ENCODE measurements around the gene MUC22.
"Not testable (repeated sequence)": the region's sequence is repeated elsewhere in the genome, so short reads cannot be mapped to it uniquely, and the experiment has no call there.

Gene MUC22

DNA sequence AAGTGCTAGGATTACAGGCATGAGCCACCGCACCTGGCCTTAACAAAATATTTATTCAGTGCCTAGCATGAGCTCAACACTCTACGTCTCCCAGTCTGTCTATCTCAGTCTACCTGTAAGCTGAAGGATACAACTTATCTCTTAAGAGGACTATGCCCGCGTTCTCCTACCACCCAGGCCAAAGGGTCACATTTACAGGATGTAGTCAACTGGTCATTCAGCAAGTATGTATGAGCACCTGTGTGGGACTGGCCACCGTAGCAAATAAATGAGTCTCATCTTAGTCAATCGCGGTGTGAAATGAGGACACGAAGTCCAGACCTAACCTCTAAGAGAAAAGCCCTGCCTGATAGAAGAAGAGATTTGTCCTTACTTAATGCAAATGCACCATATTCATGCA lies 49.9 kb downstream of the MUC22 start:
- Histone ChIP-seq H3K9me2 (ENCODE audit: low read depth, low read length) (no peaks in the 10 kb centered on the region), H3K79me2 (ENCODE audit: insufficient read depth, low read length) (no peaks in the 10 kb centered on the region), H3K27me3 (ENCODE audit: insufficient read depth, low read length) (no peaks in the 10 kb centered on the region), H3F3A (ENCODE audit: insufficient read depth, low read length) (no peaks in the 10 kb centered on the region), H3K4me1 (ENCODE audit: insufficient read depth, low read length, severe bottlenecking) (no peaks in the 10 kb centered on the region), H3K4me3 (ENCODE audit: low read depth, low read length, poor library complexity, severe bottlenecking) (no peak overlapping the region), H3K36me3 (ENCODE audit: insufficient read depth, low read length) (no peaks in the 10 kb centered on the region), H3K4me2 (ENCODE audit: low read length) (no peak overlapping the region), H3K27ac (ENCODE audit: low read depth, low read length, poor library complexity, severe bottlenecking) (no peak overlapping the region), H3K9ac (ENCODE audit: low read length) (no peak overlapping the region), H3K9me3 (ENCODE audit: low read length) (no peaks in the 10 kb centered on the region), H4K20me1 (ENCODE audit: insufficient read depth, low read length) (no peaks in the 10 kb centered on the region), H2AFZ (ENCODE audit: low read length) (no peak overlapping the region)
- no peak for TF ChIP-seq EZH2 (IDR thresholded peaks at IDR 0.05; ENCODE audit: borderline replicate concordance, low read length)
- TF ChIP-seq, protein P1, sequence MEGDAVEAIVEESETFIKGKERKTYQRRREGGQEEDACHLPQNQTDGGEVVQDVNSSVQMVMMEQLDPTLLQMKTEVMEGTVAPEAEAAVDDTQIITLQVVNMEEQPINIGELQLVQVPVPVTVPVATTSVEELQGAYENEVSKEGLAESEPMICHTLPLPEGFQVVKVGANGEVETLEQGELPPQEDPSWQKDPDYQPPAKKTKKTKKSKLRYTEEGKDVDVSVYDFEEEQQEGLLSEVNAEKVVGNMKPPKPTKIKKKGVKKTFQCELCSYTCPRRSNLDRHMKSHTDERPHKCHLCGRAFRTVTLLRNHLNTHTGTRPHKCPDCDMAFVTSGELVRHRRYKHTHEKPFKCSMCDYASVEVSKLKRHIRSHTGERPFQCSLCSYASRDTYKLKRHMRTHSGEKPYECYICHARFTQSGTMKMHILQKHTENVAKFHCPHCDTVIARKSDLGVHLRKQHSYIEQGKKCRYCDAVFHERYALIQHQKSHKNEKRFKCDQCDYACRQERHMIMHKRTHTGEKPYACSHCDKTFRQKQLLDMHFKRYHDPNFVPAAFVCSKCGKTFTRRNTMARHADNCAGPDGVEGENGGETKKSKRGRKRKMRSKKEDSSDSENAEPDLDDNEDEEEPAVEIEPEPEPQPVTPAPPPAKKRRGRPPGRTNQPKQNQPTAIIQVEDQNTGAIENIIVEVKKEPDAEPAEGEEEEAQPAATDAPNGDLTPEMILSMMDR (IDR thresholded peaks at IDR 0.05; ENCODE audit: low read length) = no peak

DNA sequence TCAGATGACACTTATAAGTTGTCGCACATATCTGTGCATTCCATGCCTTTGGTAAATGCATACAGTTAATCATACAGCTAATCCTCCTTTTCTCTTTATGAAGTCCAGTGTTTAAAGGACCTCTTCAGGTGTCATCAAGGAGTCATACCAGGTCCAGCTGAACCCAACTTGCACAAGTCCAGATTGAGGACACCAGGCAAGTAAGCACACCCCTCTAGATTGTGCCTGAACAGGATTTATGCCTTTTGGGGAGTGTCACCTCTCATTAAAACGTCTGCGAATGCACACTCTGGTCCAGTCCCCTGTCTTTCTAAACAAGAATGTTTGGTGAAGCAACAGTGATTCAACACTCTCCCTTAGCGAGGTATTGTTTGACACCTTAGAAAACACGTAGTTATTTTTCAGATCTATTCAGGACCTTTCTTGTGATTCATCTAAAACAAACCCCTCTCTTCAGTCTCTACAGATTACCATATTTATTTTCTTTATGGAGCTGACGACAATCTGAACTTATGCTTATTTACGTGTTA lies 53.7 kb downstream of the MUC22 start:
- no peak overlapping the region for H2AFZ ChIP-seq (ENCODE audit: low read length)
- H3K27ac ChIP-seq (ENCODE audit: low read depth, low read length, poor library complexity, severe bottlenecking) = no peak overlapping the region
- 0 out of 2 replicates have a peak, but pooled peaks cover 4% of the 10 kb centered on the region for H3K27me3 ChIP-seq (ENCODE audit: insufficient read depth, low read length)
- H3F3A ChIP-seq (ENCODE audit: insufficient read depth, low read length) = no peaks in the 10 kb centered on the region
- no peaks in the 10 kb centered on the region for H3K36me3 ChIP-seq (ENCODE audit: insufficient read depth, low read length)
- H3K4me3 ChIP-seq (ENCODE audit: low read depth, low read length, poor library complexity, severe bottlenecking) = no peak overlapping the region
- no peaks in the 10 kb centered on the region for H3K9me2 ChIP-seq (ENCODE audit: low read depth, low read length)
- no peak overlapping the region for H3K4me2 ChIP-seq (ENCODE audit: low read length)
- H3K4me1 ChIP-seq (ENCODE audit: insufficient read depth, low read length, severe bottlenecking) = no peaks in the 10 kb centered on the region
- no peak for TF ChIP-seq EZH2 (IDR thresholded peaks at IDR 0.05; ENCODE audit: borderline replicate concordance, low read length)
- TF ChIP-seq, protein P1 (IDR thresholded peaks at IDR 0.05; ENCODE audit: low read length) = no peak
- H3K79me2 ChIP-seq (ENCODE audit: insufficient read depth, low read length) = no peaks in the 10 kb centered on the region
- H4K20me1 ChIP-seq (ENCODE audit: insufficient read depth, low read length) = no peaks in the 10 kb centered on the region
- H3K9ac ChIP-seq (ENCODE audit: low read length) = no peak overlapping the region
- no peaks in the 10 kb centered on the region for H3K9me3 ChIP-seq (ENCODE audit: low read length)

DNA sequence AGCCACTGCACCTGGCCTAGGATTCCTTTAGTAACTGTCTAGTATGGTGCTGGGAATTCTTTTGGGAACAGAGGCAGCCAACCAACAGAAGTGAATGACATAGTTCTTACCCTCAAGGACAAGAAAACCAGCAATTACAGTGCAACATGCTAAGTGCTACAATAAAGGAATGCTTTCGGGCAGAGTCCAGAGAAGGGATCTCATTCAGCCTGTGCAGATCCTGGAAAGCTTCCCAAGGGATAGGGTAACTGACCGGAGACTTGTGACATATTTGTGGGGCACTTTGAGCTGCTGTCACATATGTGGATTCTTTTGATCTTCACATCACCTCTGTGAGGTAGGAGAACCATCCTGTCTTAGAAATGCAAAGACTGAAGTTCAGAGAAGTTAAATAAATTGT lies 55.3 kb downstream of the MUC22 start:
- Histone ChIP-seq H3K79me2 (ENCODE audit: insufficient read depth, low read length) (no peaks in the 10 kb centered on the region), H3K4me3 (ENCODE audit: low read depth, low read length, poor library complexity, severe bottlenecking) (no peak overlapping the region), H2AFZ (ENCODE audit: low read length) (no peak overlapping the region), H3F3A (ENCODE audit: insufficient read depth, low read length) (no peaks in the 10 kb centered on the region), H4K20me1 (ENCODE audit: insufficient read depth, low read length) (no peaks in the 10 kb centered on the region), H3K27ac (ENCODE audit: low read depth, low read length, poor library complexity, severe bottlenecking) (no peak overlapping the region), H3K9me2 (ENCODE audit: low read depth, low read length) (no peaks in the 10 kb centered on the region), H3K9ac (ENCODE audit: low read length) (no peak overlapping the region), H3K4me2 (ENCODE audit: low read length) (no peak overlapping the region), H3K27me3 (ENCODE audit: insufficient read depth, low read length) (0 out of 2 replicates have a peak, but pooled peaks cover 4% of the 10 kb centered on the region), H3K36me3 (ENCODE audit: insufficient read depth, low read length) (no peaks in the 10 kb centered on the region), H3K4me1 (ENCODE audit: insufficient read depth, low read length, severe bottlenecking) (no peaks in the 10 kb centered on the region), H3K9me3 (ENCODE audit: low read length) (no peaks in the 10 kb centered on the region)
- no peak for TF ChIP-seq EZH2 (IDR thresholded peaks at IDR 0.05; ENCODE audit: borderline replicate concordance, low read length)
- TF ChIP-seq, protein P1 (IDR thresholded peaks at IDR 0.05; ENCODE audit: low read length) = no peak

DNA sequence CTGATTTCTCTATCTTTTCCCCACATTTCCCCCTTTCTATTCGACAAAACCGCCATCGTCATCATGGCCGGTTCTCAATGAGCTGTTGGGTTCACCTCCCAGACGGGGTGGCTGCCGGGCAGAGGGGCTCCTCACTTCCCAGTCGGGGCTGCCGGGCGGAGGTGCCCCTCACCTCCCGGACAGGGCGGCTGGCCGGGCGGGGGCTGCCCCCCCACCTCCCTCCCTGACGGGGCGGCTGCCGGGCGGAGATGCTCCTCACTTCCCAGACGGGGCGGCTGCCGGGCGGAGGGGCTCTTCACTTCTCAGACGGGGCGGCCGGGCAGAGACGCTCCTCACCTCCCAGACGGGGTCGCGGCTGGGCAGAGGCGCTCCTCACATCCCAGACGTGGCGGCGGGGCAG lies 56.8 kb downstream of the MUC22 start:
- not testable (repeated sequence) for H3K27me3 ChIP-seq (ENCODE audit: insufficient read depth, low read length); H4K20me1 ChIP-seq (ENCODE audit: insufficient read depth, low read length); H3K9ac ChIP-seq (ENCODE audit: low read length); H3K9me3 ChIP-seq (ENCODE audit: low read length); H3K27ac ChIP-seq (ENCODE audit: low read depth, low read length, poor library complexity, severe bottlenecking); H3F3A ChIP-seq (ENCODE audit: insufficient read depth, low read length); H3K79me2 ChIP-seq (ENCODE audit: insufficient read depth, low read length); H3K4me3 ChIP-seq (ENCODE audit: low read depth, low read length, poor library complexity, severe bottlenecking); H2AFZ ChIP-seq (ENCODE audit: low read length); H3K4me1 ChIP-seq (ENCODE audit: insufficient read depth, low read length, severe bottlenecking); H3K4me2 ChIP-seq (ENCODE audit: low read length); H3K36me3 ChIP-seq (ENCODE audit: insufficient read depth, low read length); H3K9me2 ChIP-seq (ENCODE audit: low read depth, low read length)

DNA sequence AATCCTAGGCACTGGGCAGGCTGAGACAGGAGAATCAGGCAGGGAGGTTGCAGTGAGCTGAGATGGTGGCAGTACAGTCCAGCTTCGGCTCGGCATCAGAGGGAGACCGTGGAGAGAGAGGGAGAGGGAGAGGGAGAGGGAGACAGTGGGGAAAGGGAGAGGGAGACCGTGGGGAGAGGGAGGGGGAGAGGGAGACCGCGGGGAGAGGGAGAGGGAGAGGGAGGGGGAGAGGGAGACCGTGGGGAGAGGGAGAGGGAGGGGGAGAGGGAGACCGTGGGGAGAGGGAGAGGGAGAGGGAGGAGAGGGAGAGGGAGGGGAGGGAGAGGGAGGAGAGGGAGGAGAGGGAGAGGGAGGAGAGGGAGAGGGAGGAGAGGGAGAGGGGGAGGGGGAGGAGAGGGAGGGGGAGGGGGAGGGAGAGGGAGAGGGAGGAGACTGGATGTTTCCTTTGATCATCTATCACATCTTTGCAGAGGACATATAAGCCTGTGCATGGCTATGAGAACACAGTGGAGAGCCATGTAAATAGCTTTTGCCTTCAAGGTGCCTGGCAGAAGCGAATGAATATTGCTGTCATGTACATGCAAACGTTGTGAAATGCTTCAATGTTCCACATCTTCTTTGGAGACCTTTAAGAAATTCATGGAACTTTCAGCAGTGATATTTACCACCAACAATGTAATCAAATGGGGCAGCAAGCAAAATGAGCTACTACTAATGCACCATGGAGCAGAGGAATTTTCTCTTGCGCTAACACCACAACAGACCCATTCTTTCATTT lies 57.8 kb downstream of the MUC22 start:
- H3K4me3 ChIP-seq (ENCODE audit: low read depth, low read length, poor library complexity, severe bottlenecking); H4K20me1 ChIP-seq (ENCODE audit: insufficient read depth, low read length); H3K9me2 ChIP-seq (ENCODE audit: low read depth, low read length); H3K9ac ChIP-seq (ENCODE audit: low read length); H3K27me3 ChIP-seq (ENCODE audit: insufficient read depth, low read length); H3K9me3 ChIP-seq (ENCODE audit: low read length); H2AFZ ChIP-seq (ENCODE audit: low read length); H3K4me1 ChIP-seq (ENCODE audit: insufficient read depth, low read length, severe bottlenecking); H3K79me2 ChIP-seq (ENCODE audit: insufficient read depth, low read length); H3F3A ChIP-seq (ENCODE audit: insufficient read depth, low read length); H3K4me2 ChIP-seq (ENCODE audit: low read length); H3K36me3 ChIP-seq (ENCODE audit: insufficient read depth, low read length); H3K27ac ChIP-seq (ENCODE audit: low read depth, low read length, poor library complexity, severe bottlenecking): not testable (repeated sequence)
